Measurements from ENCODE around the gene DBNDD1.

DBNDD1 gene

GRCh38 chr16:90020838-90021382, 1.7 kb upstream of the DBNDD1 start:
- Histone ChIP-seq H3K36me3 (ENCODE audit: insufficient read depth, low read length) (0 out of 2 replicates have a peak, but pooled peaks cover under 1% of the 10 kb centered on the region), H3K9me3 (ENCODE audit: insufficient read depth, low read depth, low read length) (no peaks in the 10 kb centered on the region), H3K4me3 (ENCODE audit: low read length) (peak overlapping the region; percentile 75), H3K27me3 (ENCODE audit: insufficient read depth, low read length) (no peaks in the 10 kb centered on the region), H3K9ac (ENCODE audit: low read depth, low read length) (peak overlapping the region; percentile 88), H3K27ac (ENCODE audit: low read depth, low read length) (peak overlapping the region; percentile 90), H3K4me1 (ENCODE audit: insufficient read depth, low read length) (peaks cover 33% of the 10 kb centered on the region)
- WGBS, result 59% methylated on average over 2 of the region's 2 CpGs

- peaks cover 7% of the 10 kb centered on the region for H3K36me3 ChIP-seq (ENCODE audit: insufficient read depth, low read length)
- no peaks in the 10 kb centered on the region for H3K9me3 ChIP-seq (ENCODE audit: insufficient read depth, low read depth, low read length)
- no peaks in the 10 kb centered on the region for H3K27me3 ChIP-seq (ENCODE audit: insufficient read depth, low read length)
- peak overlapping the region; percentile 88 for H3K9ac ChIP-seq (ENCODE audit: low read depth, low read length)
- H3K4me1 ChIP-seq (ENCODE audit: insufficient read depth, low read length), result peaks cover 33% of the 10 kb centered on the region
- H3K4me3 ChIP-seq (ENCODE audit: low read length), result peak overlapping the region; percentile 75
- 17% methylated on average over 9 of the region's 9 CpGs for WGBS
- H3K27ac ChIP-seq (ENCODE audit: low read depth, low read length), result peak overlapping the region; percentile 90
These were observed 1.1 kb upstream of the DBNDD1 start for GRCh38 chr16:90020260-90020837.

DNA sequence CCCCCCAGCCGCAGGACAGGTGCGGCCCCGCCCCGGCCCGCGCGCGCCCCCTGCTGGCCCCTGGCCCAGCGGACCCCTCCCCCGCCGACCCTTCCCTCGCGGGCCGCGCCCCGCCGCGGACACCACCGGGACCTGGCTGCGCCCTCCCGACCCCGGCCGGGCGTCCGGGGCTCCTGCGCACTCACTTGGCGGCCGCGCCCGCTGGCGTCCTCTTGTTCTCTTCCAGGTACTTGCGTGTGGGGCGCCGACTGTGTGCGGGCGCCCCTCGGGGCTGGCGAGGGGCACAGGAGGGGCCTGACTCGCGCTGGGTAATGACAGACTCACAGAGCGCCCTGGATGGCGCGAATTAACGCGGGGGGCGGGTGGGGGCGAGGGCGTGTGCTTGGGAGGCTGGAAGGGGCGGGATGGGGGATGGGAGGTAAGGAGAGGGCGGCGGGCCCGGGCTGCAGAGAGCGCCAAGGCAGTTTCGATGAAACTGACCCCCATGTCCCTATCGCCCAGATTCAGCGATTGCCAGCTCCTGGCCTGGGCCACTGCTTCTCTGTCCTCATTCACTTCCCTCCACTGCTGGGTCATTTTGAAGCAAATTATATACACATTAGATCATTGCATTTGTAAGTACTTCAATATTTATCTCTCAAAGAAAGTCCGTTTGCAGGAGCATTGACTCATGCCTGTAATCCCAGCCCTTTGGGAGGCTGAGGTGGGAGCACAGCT, 445 bp upstream of the DBNDD1 start:
- Histone ChIP-seq H3K9ac (ENCODE audit: low read depth, low read length) (peak overlapping the region; percentile 88), H3K27ac (ENCODE audit: low read depth, low read length) (peak overlapping the region; percentile 90)

GRCh38 chr16:90018297-90018651, 982 bp downstream of the DBNDD1 start:
- H3K27me3 ChIP-seq (ENCODE audit: insufficient read depth, low read length), result no peaks in the 10 kb centered on the region
- H3K27ac ChIP-seq (ENCODE audit: low read depth, low read length), result peak overlapping the region; percentile 62
- 17% methylated on average over 7 of the region's 7 CpGs for WGBS

More for the DNA sequence above, 445 bp upstream of the DBNDD1 start:
- Histone ChIP-seq H3K4me1 (ENCODE audit: insufficient read depth, low read length) (peaks cover 33% of the 10 kb centered on the region), H3K4me3 (ENCODE audit: low read length) (peak overlapping the region; percentile 75), H3K36me3 (ENCODE audit: insufficient read depth, low read length) (peaks cover 12% of the 10 kb centered on the region), H3K9me3 (ENCODE audit: insufficient read depth, low read depth, low read length) (no peaks in the 10 kb centered on the region), H3K27me3 (ENCODE audit: insufficient read depth, low read length) (no peaks in the 10 kb centered on the region)
- 2% methylated on average over 57 of the region's 57 CpGs for WGBS

GRCh38 chr16:90016339-90016950, 2.8 kb downstream of the DBNDD1 start:
- WGBS, result 93% methylated on average over 11 of the region's 11 CpGs
- no peak overlapping the region for H3K9ac ChIP-seq (ENCODE audit: low read depth, low read length)
- H3K27ac ChIP-seq (ENCODE audit: low read depth, low read length), result no peak overlapping the region
- H3K36me3 ChIP-seq (ENCODE audit: insufficient read depth, low read length), result peaks cover 13% of the 10 kb centered on the region
- no peaks in the 10 kb centered on the region for H3K9me3 ChIP-seq (ENCODE audit: insufficient read depth, low read depth, low read length)
- no peak overlapping the region for H3K4me3 ChIP-seq (ENCODE audit: low read length)
- peaks cover 21% of the 10 kb centered on the region for H3K4me1 ChIP-seq (ENCODE audit: insufficient read depth, low read length)
- H3K27me3 ChIP-seq (ENCODE audit: insufficient read depth, low read length), result no peaks in the 10 kb centered on the region

More at GRCh38 chr16:90018297-90018651, 982 bp downstream of the DBNDD1 start:
- peak overlapping the region; percentile 75 for H3K4me3 ChIP-seq (ENCODE audit: low read length)
- no peaks in the 10 kb centered on the region for H3K9me3 ChIP-seq (ENCODE audit: insufficient read depth, low read depth, low read length)
- H3K4me1 ChIP-seq (ENCODE audit: insufficient read depth, low read length), result peaks cover 32% of the 10 kb centered on the region
- peak overlapping the region; percentile 71 for H3K9ac ChIP-seq (ENCODE audit: low read depth, low read length)
- H3K36me3 ChIP-seq (ENCODE audit: insufficient read depth, low read length), result peaks cover 12% of the 10 kb centered on the region

DNA sequence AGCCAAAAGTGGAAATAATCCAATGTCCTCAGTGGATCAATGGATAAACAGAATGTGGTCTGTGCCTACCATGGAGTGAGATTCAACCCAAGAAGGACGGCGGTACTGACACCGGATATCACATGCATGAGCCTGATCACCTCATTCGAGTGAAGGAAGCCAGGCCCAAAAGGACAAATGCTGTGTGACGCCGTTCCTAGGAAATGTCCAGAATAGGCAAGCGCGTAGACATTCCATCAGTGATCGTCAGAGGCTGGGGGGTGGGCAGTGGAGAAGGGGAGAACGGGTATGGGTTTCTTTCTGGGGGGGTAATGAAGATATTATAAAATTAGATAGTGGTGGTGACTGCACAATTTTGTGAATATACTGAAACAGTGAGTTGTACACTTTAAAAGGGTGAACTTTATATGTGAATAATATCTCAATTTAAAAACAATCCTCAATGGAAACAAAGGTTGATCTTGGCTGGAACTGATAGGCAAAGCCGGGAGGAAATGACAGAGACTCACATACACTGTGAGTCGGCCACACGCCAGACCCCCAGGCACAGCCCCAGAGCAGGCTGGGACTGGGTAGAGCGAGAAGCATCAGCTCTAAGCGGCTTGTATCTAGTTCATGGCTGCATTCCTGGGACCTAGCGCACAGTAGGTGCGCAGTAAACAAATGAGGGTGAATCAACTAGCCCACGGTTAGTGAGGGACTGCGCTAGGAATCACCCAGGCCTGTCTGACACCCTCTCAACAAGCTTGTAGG, 3.5 kb downstream of the DBNDD1 start:
- Histone ChIP-seq H3K9me3 (ENCODE audit: insufficient read depth, low read depth, low read length) (no peaks in the 10 kb centered on the region), H3K27ac (ENCODE audit: low read depth, low read length) (no peak overlapping the region), H3K27me3 (ENCODE audit: insufficient read depth, low read length) (no peaks in the 10 kb centered on the region), H3K36me3 (ENCODE audit: insufficient read depth, low read length) (peaks cover 14% of the 10 kb centered on the region), H3K4me3 (ENCODE audit: low read length) (no peak overlapping the region), H3K9ac (ENCODE audit: low read depth, low read length) (no peak overlapping the region), H3K4me1 (ENCODE audit: insufficient read depth, low read length) (peaks cover 14% of the 10 kb centered on the region)
- 94% methylated on average over 19 of the region's 19 CpGs for WGBS

DNA sequence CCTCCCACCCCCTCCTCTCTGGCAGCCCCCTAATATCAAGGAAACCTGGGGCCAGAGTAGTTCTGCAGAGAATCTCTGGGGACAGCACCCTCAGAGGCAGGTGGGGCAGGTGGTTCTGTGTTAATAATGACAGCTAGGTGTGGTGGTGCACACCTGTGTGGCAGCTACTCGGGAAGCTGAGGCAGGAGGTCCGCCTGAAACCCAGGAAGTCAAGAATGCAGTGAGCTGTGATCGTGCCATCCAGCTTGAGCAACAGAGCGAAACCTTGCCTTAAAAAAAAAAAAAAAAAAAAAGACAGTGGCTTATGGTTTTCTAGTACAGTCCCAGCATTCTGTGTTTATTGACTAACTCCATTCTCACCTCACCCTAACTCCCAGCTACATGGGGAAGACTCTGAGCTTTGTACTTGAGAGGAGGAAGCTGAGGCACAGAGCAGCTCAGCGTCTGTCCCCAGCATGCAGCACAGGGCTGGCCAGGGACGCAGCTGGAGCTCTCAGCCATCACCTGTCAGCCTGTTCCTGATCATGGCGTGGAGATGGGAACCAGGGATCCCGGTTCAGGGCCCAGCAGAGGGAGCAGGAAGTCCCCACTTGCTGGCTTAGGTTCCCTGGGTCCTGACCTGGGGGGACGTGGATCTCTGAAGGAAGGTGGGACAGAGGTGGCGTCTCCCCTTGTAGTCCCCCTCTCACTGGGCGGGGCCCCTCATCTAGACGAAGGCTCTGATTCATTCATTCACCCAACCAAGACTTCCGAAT, 6.1 kb downstream of the DBNDD1 start:
- H3K9me3 ChIP-seq (ENCODE audit: insufficient read depth, low read depth, low read length), result no peaks in the 10 kb centered on the region
- peaks cover 18% of the 10 kb centered on the region for H3K36me3 ChIP-seq (ENCODE audit: insufficient read depth, low read length)
- H3K27ac ChIP-seq (ENCODE audit: low read depth, low read length), result no peak overlapping the region
- H3K27me3 ChIP-seq (ENCODE audit: insufficient read depth, low read length), result no peaks in the 10 kb centered on the region
- no peak overlapping the region for H3K4me3 ChIP-seq (ENCODE audit: low read length)
- 80% methylated on average over 11 of the region's 13 CpGs for WGBS
- peaks cover 4% of the 10 kb centered on the region; the same call in 1 of the 2 replicates for H3K4me1 ChIP-seq (ENCODE audit: insufficient read depth, low read length)
- H3K9ac ChIP-seq (ENCODE audit: low read depth, low read length), result no peak overlapping the region

DNA sequence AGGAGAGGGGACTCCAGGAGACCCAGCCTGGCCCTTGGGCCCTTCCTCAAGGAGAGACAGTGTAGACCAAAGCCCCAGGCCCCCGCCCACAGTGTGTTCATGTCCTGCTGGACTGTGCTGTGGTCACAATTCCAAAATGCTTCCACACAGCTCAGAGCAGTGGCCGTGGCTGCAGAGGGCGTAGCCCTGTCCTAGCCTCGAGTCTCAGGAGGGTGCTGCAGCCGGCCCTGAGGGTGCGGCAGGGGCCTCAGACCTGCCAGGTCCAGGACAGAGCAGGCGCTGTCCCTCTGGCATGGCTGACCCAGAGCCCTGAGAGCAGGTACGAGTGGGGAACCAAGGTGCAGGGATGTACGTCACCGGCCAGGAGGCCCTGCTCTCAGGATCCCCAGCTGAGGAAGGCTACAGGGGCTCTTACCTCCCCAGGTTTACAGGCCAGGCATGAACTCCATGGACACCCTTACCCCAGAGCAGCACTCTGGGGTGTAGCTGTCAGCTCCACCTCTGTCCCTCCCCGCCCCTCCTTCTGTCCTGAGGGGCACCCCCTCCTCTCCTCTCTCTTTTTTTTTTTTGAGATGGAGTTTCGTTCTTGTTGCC, 7.3 kb downstream of the DBNDD1 start:
- Histone ChIP-seq H3K4me3 (ENCODE audit: low read length) (no peak overlapping the region), H3K9ac (ENCODE audit: low read depth, low read length) (no peak overlapping the region), H3K36me3 (ENCODE audit: insufficient read depth, low read length) (peaks cover 23% of the 10 kb centered on the region), H3K4me1 (ENCODE audit: insufficient read depth, low read length) (no peaks in the 10 kb centered on the region), H3K9me3 (ENCODE audit: insufficient read depth, low read depth, low read length) (no peaks in the 10 kb centered on the region), H3K27me3 (ENCODE audit: insufficient read depth, low read length) (no peaks in the 10 kb centered on the region), H3K27ac (ENCODE audit: low read depth, low read length) (no peak overlapping the region)
- 90% methylated on average over 12 of the region's 12 CpGs for WGBS

DNA sequence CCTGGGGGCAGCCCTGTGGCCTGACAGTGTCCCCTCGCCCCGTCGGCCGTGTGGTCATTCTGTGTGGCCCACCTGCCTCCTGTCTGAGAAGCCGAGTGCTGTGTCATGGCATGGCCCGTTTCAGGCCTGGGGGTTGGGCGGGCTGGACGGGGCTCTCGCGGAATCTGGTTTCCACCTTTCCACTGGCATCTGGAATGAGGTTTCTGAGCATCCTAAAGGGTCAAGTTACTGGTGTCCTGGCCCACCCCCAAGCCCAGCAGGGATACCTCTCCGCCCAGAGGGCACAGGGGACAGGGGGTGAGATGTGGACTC, 7.8 kb downstream of the DBNDD1 start:
- H3K4me3 ChIP-seq (ENCODE audit: low read length), result no peak overlapping the region
- no peaks in the 10 kb centered on the region for H3K4me1 ChIP-seq (ENCODE audit: insufficient read depth, low read length)
- H3K36me3 ChIP-seq (ENCODE audit: insufficient read depth, low read length), result peaks cover 25% of the 10 kb centered on the region
- no peak overlapping the region for H3K9ac ChIP-seq (ENCODE audit: low read depth, low read length)
- no peaks in the 10 kb centered on the region for H3K27me3 ChIP-seq (ENCODE audit: insufficient read depth, low read length)
- H3K9me3 ChIP-seq (ENCODE audit: insufficient read depth, low read depth, low read length), result no peaks in the 10 kb centered on the region
- 84% methylated on average over 11 of the region's 11 CpGs for WGBS
- H3K27ac ChIP-seq (ENCODE audit: low read depth, low read length), result no peak overlapping the region

Measured in HUES64 (cell line).